GM12878 (cell line): ENCODE results near the gene DTNBP1. TPM values are rescaled to one million over a fixed set of nuclear protein-coding genes. Genes with fewer than 3 reads are reported as not detected.

Experiments
- ATAC-seq: fragments of 200-7000 bp; cut with Tn5 transposase; 3 replicates; pipeline ENCODE4 v1.9.1; 2020; ENCODE audit warnings: mild to moderate bottlenecking, moderate library complexity
- BruUV-seq: library from RNA; stranded (reverse); fragments of 400-500 nt; replicated peaks from 2 replicates; lab custom pipeline; 2021; lab: Mats Ljungman, UMichigan
- CTCF ChIA-PET: fragments of 300-600 bp; sonication (Branson Sonifier 250); formaldehyde crosslinking; extraction: SDS; loops from one replicate; lab custom pipeline; 2021; ENCODE audit warnings: inconsistent platforms; lab: Yijun Ruan, JAX
- POLR2A ChIA-PET: fragments of 350-600 bp; formaldehyde crosslinking; extraction: SDS; loops from one replicate; lab custom pipeline; 2021; ENCODE audit warnings: inconsistent platforms; lab: Charles Lee
- RAD21 ChIA-PET: fragments of 300-600 bp; sonication (Branson Sonifier 250); formaldehyde crosslinking; loops from one replicate; lab custom pipeline; 2023; ENCODE audit warnings: antibody characterized with exemption; ENCODE audit not compliant: unreplicated experiment; lab: Charles Lee
- SMC1A ChIA-PET: fragments of 300-600 bp; sonication (Branson Sonifier 250); formaldehyde crosslinking; loops from one replicate; lab custom pipeline; 2023; ENCODE audit not compliant: unreplicated experiment, uncharacterized antibody; lab: Charles Lee
- DNase-seq: peaks from one replicate; pipeline ENCODE4 v3.0.0-alpha.2; 2011; ENCODE audit warnings: low read depth, low spot score
- FAIRE-seq: peaks from 3 replicates; lab custom pipeline; 2011; peaks lifted over from hg19 to GRCh38; lab: Jason Lieb, UNC
- H2AFZ ChIP-seq: 2 replicates; pipeline ENCODE4 v1.6.0; 2011; ENCODE audit warnings: low read depth, low read length, control low read depth; ENCODE audit not compliant: control insufficient read depth
- H3K27ac ChIP-seq: 2 replicates; pipeline ENCODE4 v1.5.1; 2011; ENCODE audit warnings: control low read depth; ENCODE audit not compliant: control insufficient read depth, insufficient read depth
- H3K27me3 ChIP-seq, 2 experiments: replicated peaks in 1 of 2; 2 replicates each; pipeline versions ENCODE4 v1.6.0 to v1.6.1; 2011; ENCODE audit warnings: low read length in 1 of 2; ENCODE audit not compliant: control insufficient read depth in 2 of 2, insufficient read depth in 2 of 2
- H3K36me3 ChIP-seq, 2 experiments: 2 replicates each; pipeline ENCODE4 v1.5.1; 2011; ENCODE audit warnings: low read length in 1 of 2; ENCODE audit not compliant: control insufficient read depth in 2 of 2, insufficient read depth in 2 of 2
- H3K4me1 ChIP-seq: 2 replicates; pipeline ENCODE4 v1.6.1; 2011; ENCODE audit warnings: mild to moderate bottlenecking, low read length, moderate library complexity, mixed read lengths; ENCODE audit not compliant: control insufficient read depth, insufficient read depth
- H3K4me2 ChIP-seq: 2 replicates; pipeline ENCODE4 v1.6.0; 2011; ENCODE audit warnings: control low read depth; ENCODE audit not compliant: control insufficient read depth, insufficient read depth
- H3K4me3 ChIP-seq: fragments of 200-600 bp; sonication (generic); 2 replicates; pipeline ENCODE4 v1.5.1; 2016
- H3K79me2 ChIP-seq: 2 replicates; pipeline ENCODE4 v1.6.0; 2011; ENCODE audit warnings: low read length; ENCODE audit not compliant: control insufficient read depth, insufficient read depth
- H3K9ac ChIP-seq: 2 replicates; pipeline ENCODE4 v1.8.0; 2011; ENCODE audit warnings: low read length, control low read depth, mixed read lengths; ENCODE audit not compliant: control insufficient read depth, insufficient read depth
- H3K9me3 ChIP-seq: replicated peaks from 3 replicates; pipeline ENCODE4 v1.5.1; 2011; ENCODE audit warnings: mild to moderate bottlenecking, low read length; ENCODE audit not compliant: control insufficient read depth, insufficient read depth
- H4K20me1 ChIP-seq: 2 replicates; pipeline ENCODE4 v1.6.0; 2011; ENCODE audit not compliant: control insufficient read depth, insufficient read depth
- CEBPB ChIP-seq, 2 experiments: fragments of 150-350 bp in 1 of 2; IDR thresholded peaks; 2 replicates each; pipeline ENCODE4 v1.6.1; 2012 to 2014; ENCODE audit warnings: low read depth in 2 of 2, low read length in 2 of 2, borderline replicate concordance in 1 of 2, inconsistent platforms in 1 of 2
- ELK1 ChIP-seq: IDR thresholded peaks from 2 replicates; pipeline ENCODE4 v1.6.1; 2012; ENCODE audit warnings: low read depth, low read length, improper control_type of control experiment
- IKZF2 ChIP-seq, 2 experiments: fragments of 450-650 bp; IDR thresholded peaks; 2 replicates each; pipeline ENCODE4 v1.6.1; 2017; ENCODE audit warnings: mild to moderate bottlenecking in 2 of 2, moderate library complexity in 2 of 2
- MTA3 ChIP-seq: IDR thresholded peaks from 2 replicates; pipeline ENCODE4 v1.6.1; 2012; ENCODE audit warnings: low read length, inconsistent platforms, borderline replicate concordance
- NRF1 ChIP-seq: conservative IDR thresholded peaks from 2 replicates; pipeline ENCODE4 v1.6.1; 2011; ENCODE audit warnings: mild to moderate bottlenecking, low read depth, low read length, improper control_type of control experiment
- POLR2AphosphoS5 ChIP-seq: IDR thresholded peaks from 2 replicates; pipeline ENCODE4 v1.6.1; 2011; ENCODE audit warnings: mild to moderate bottlenecking, low read length, inconsistent platforms
- ZNF622 ChIP-seq: fragments of 450-650 bp; IDR thresholded peaks from 2 replicates; pipeline ENCODE4 v1.6.1; 2017; ENCODE audit warnings: mild to moderate bottlenecking, inconsistent platforms
- ZZZ3 ChIP-seq: IDR thresholded peaks from 2 replicates; pipeline ENCODE4 v1.6.1; 2011; ENCODE audit warnings: low read depth; ENCODE audit not compliant: control insufficient read depth, insufficient read length
- WGBS: methylation state at CpG from one replicate; pipeline ENCODE4 v1.1.6; 2016; ENCODE audit warnings: low lambda C conversion rate; ENCODE audit not compliant: insufficient replicate concordance, insufficient coverage; ENCODE audit errors: missing lambda C conversion rate; 5-methylcytosine and 5-hydroxymethylcytosine counted together
- in situ Hi-C: fragments of 300-500 bp; cut with MboI; formaldehyde crosslinking; loops from 9 replicates; pipeline ENCODE4 v1.14.3; 2018; ENCODE audit warnings: mixed read lengths
- intact Hi-C: fragments of 100-400 bp; cut with micrococcal nuclease; formaldehyde crosslinking; loops from one replicate; pipeline ENCODE4 v1.14.2; 2022; ENCODE audit not compliant: unreplicated experiment
- polyA plus RNA-seq, 11 experiments: library from polyadenylated mRNA; depleted of rRNA in 4 of 11; unstranded in 6 of 11; stranded (reverse) in 5 of 11; fragments of >200 nt; fragmentation: Nextera tagmentation in 4 of 11; fragmentation: Illumina TruSeq in 1 of 11; extraction: Ambion mirVana in 4 of 11; extraction: Trizol in 1 of 11; gene quantifications; 1 replicate in 1 of 11; 2 replicates in 10 of 11; pipeline versions ENCODE4 v1.2.1 to v1.2.3, GENCODE V29; 2011 to 2016; ENCODE audit warnings: inconsistent platforms in 2 of 11, missing spikeins in 2 of 11, low read depth in 1 of 11
- total RNA-seq, 4 experiments: library from RNA; depleted of rRNA in 3 of 4; stranded (reverse); fragments of >200 nt in 3 of 4; fragmentation: Illumina TruSeq in 1 of 4; extraction: Trizol in 1 of 4; gene quantifications; 2 replicates each; pipeline versions ENCODE4 v1.2.1 to v1.2.3, GENCODE V29; 2013 to 2021
- TF ChIP-seq, protein P1 (sequence below): IDR thresholded peaks from 2 replicates; pipeline ENCODE4 v1.6.1; 2012; ENCODE audit warnings: mild to moderate bottlenecking, low read depth, low read length
- TF ChIP-seq, protein P2 (sequence below): IDR thresholded peaks from 2 replicates; pipeline ENCODE4 v1.6.1; 2012; ENCODE audit warnings: improper control_type of control experiment, low read depth, low read length; ENCODE audit not compliant: insufficient replicate concordance

The DTNBP1 gene
- total and polyA plus RNA-seq, 10 of the 15 experiments (the other 5 are each of a cell fraction or from before 2014, with no cell fraction given): 7.1 to 40.3 (median 20.1) TPM

GRCh38 chr6:15616261-15616660, 46.6 kb downstream of the DTNBP1 start:
- CTCF ChIA-PET: interaction anchor here (0.6 to 2.8 kb wide), 5 partner anchors 10 to 590 kb away, joined by 3 to 11 read pairs (median 3); no protein-coding TSS in a partner anchor
- ATAC-seq (peak; percentile 11; the same call in 1 of the 3 replicates), FAIRE-seq (no peak), DNase-seq (no peak)
- RAD21 ChIA-PET: interaction anchor here (0.6 to 1.5 kb wide), 5 partner anchors 12 to 760 kb away, joined by 3 to 4 read pairs (median 3); no protein-coding TSS in a partner anchor
- Histone ChIP-seq H3K36me3 (peaks cover 0 to 14% of the 10 kb centered on the region in 2 experiments; a peak in 3 of 4 replicates), H3K4me1 (peaks cover 16% of the 10 kb centered on the region), H3K9ac (no peak overlapping the region), H3K27me3 (no peaks in the 10 kb centered on the region), H3K79me2 (peaks cover 4% of the 10 kb centered on the region), H3K9me3 (no peaks in the 10 kb centered on the region; the same call in 1 of the 3 replicates), H3K4me2 (no peak overlapping the region), H3K27ac (peak overlapping the region; percentile 20; the same call in 1 of the 2 replicates), H3K4me3 (no peak overlapping the region), H4K20me1 (no peaks in the 10 kb centered on the region), H2AFZ (no peak overlapping the region)
- intact Hi-C loops: no loop called here
- SMC1A ChIA-PET: interaction anchor here (0.7 to 14.3 kb wide), 8 partner anchors 9 to 173 kb away, joined by 3 to 165 read pairs (median 3); no protein-coding TSS in a partner anchor
- BruUV-seq: no TSS peak
- TF ChIP-seq MTA3 (no peak), NRF1 (no peak), POLR2AphosphoS5 (no peak), ZZZ3 (no peak), IKZF2 (IDR thresholded peaks at IDR 0.05) (no peak), ELK1 (no peak), CEBPB (IDR thresholded peaks at IDR 0.05; ENCODE audit: borderline replicate concordance in 1 of 2, low read depth in 2 of 2, low read length in 2 of 2) (no peak), ZNF622 (no peak)
- TF ChIP-seq, protein P1, sequence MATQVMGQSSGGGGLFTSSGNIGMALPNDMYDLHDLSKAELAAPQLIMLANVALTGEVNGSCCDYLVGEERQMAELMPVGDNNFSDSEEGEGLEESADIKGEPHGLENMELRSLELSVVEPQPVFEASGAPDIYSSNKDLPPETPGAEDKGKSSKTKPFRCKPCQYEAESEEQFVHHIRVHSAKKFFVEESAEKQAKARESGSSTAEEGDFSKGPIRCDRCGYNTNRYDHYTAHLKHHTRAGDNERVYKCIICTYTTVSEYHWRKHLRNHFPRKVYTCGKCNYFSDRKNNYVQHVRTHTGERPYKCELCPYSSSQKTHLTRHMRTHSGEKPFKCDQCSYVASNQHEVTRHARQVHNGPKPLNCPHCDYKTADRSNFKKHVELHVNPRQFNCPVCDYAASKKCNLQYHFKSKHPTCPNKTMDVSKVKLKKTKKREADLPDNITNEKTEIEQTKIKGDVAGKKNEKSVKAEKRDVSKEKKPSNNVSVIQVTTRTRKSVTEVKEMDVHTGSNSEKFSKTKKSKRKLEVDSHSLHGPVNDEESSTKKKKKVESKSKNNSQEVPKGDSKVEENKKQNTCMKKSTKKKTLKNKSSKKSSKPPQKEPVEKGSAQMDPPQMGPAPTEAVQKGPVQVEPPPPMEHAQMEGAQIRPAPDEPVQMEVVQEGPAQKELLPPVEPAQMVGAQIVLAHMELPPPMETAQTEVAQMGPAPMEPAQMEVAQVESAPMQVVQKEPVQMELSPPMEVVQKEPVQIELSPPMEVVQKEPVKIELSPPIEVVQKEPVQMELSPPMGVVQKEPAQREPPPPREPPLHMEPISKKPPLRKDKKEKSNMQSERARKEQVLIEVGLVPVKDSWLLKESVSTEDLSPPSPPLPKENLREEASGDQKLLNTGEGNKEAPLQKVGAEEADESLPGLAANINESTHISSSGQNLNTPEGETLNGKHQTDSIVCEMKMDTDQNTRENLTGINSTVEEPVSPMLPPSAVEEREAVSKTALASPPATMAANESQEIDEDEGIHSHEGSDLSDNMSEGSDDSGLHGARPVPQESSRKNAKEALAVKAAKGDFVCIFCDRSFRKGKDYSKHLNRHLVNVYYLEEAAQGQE: no peak
- TF ChIP-seq, protein P2, sequence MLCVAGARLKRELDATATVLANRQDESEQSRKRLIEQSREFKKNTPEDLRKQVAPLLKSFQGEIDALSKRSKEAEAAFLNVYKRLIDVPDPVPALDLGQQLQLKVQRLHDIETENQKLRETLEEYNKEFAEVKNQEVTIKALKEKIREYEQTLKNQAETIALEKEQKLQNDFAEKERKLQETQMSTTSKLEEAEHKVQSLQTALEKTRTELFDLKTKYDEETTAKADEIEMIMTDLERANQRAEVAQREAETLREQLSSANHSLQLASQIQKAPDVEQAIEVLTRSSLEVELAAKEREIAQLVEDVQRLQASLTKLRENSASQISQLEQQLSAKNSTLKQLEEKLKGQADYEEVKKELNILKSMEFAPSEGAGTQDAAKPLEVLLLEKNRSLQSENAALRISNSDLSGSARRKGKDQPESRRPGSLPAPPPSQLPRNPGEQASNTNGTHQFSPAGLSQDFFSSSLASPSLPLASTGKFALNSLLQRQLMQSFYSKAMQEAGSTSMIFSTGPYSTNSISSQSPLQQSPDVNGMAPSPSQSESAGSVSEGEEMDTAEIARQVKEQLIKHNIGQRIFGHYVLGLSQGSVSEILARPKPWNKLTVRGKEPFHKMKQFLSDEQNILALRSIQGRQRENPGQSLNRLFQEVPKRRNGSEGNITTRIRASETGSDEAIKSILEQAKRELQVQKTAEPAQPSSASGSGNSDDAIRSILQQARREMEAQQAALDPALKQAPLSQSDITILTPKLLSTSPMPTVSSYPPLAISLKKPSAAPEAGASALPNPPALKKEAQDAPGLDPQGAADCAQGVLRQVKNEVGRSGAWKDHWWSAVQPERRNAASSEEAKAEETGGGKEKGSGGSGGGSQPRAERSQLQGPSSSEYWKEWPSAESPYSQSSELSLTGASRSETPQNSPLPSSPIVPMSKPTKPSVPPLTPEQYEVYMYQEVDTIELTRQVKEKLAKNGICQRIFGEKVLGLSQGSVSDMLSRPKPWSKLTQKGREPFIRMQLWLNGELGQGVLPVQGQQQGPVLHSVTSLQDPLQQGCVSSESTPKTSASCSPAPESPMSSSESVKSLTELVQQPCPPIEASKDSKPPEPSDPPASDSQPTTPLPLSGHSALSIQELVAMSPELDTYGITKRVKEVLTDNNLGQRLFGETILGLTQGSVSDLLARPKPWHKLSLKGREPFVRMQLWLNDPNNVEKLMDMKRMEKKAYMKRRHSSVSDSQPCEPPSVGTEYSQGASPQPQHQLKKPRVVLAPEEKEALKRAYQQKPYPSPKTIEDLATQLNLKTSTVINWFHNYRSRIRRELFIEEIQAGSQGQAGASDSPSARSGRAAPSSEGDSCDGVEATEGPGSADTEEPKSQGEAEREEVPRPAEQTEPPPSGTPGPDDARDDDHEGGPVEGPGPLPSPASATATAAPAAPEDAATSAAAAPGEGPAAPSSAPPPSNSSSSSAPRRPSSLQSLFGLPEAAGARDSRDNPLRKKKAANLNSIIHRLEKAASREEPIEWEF: no peak
- POLR2A ChIA-PET: interaction anchor here (0.5 to 1.4 kb wide), 5 partner anchors 11 to 1143 kb away, joined by 3 to 5 read pairs (median 4); no protein-coding TSS in a partner anchor
- 97% methylated on average over 4 of the region's 5 CpGs for WGBS
- in situ Hi-C loops: loop anchor here (25.0 kb wide), 1 partner anchor 1404 kb away; no protein-coding TSS in a partner anchor
